Panc1 (cell line): Measurements from ENCODE around the gene PKLR. TPM values are rescaled to one million over a fixed set of nuclear protein-coding genes. Genes with fewer than 3 reads are reported as not detected.

Source experiments
- ATAC-seq: fragments of 200-7000 bp; cut with Tn5 transposase; 2 replicates; pipeline ENCODE4 v1.9.1; 2020; ENCODE audit warnings: mild to moderate bottlenecking, moderate library complexity
- BruUV-seq: library from RNA; stranded (reverse); fragments of 400-500 nt; replicated peaks from 2 replicates; lab custom pipeline; 2021; lab: Mats Ljungman, UMichigan
- CTCF ChIA-PET: fragments of 300-600 bp; sonication (Branson Sonifier 250); formaldehyde crosslinking; loops from one replicate; lab custom pipeline; 2022; ENCODE audit warnings: antibody characterized with exemption; lab: Charles Lee
- POLR2A ChIA-PET: fragments of 300-600 bp; sonication (Branson Sonifier 250); formaldehyde crosslinking; loops from one replicate; lab custom pipeline; 2022; ENCODE audit warnings: antibody characterized with exemption; lab: Charles Lee
- DNase-seq: peaks from one replicate; pipeline ENCODE4 v3.0.0-alpha.2; 2010; ENCODE audit warnings: low read depth, low spot score
- H3K27ac ChIP-seq: 2 replicates; pipeline ENCODE4 v1.5.1; 2011; ENCODE audit warnings: mild to moderate bottlenecking, low read length, inconsistent platforms
- H3K27me3 ChIP-seq: fragments of 200-500 bp; sonication (Bioruptor generic); 2 replicates; pipeline ENCODE4 v1.6.0; 2014; ENCODE audit warnings: low read length, inconsistent platforms; ENCODE audit not compliant: control insufficient read depth, insufficient read depth
- H3K36me3 ChIP-seq: fragments of 200-500 bp; sonication (Bioruptor generic); 2 replicates; pipeline ENCODE4 v1.5.1; 2014; ENCODE audit warnings: inconsistent platforms, mild to moderate bottlenecking, low read length, moderate library complexity; ENCODE audit not compliant: control insufficient read depth, insufficient read depth
- H3K4me1 ChIP-seq: 2 replicates; pipeline ENCODE4 v1.5.1; 2011; ENCODE audit warnings: inconsistent platforms, mild to moderate bottlenecking, low read length, moderate library complexity; ENCODE audit not compliant: control insufficient read depth, insufficient read depth
- H3K4me3 ChIP-seq, 2 experiments: 2 replicates each; pipeline ENCODE4 v1.5.1; 2011 to 2012; ENCODE audit warnings: low read depth in 2 of 2, low read length in 2 of 2, mild to moderate bottlenecking in 2 of 2, inconsistent platforms in 1 of 2, moderate library complexity in 1 of 2
- H3K9me3 ChIP-seq: fragments of 200-500 bp; sonication (Bioruptor generic); 2 replicates; pipeline ENCODE4 v1.5.1; 2014; ENCODE audit warnings: low read depth, mild to moderate bottlenecking, inconsistent platforms, low read length, moderate library complexity; ENCODE audit not compliant: control insufficient read depth, insufficient read depth
- CTCF ChIP-seq: fragments of 450-650 bp; IDR thresholded peaks from 2 replicates; pipeline ENCODE4 v1.5.1; 2017; ENCODE audit warnings: mild to moderate bottlenecking
- POLR2AphosphoS5 ChIP-seq: IDR thresholded peaks from 2 replicates; pipeline ENCODE4 v1.6.1; 2012; ENCODE audit warnings: mild to moderate bottlenecking, low read depth, low read length, moderate library complexity
- REST ChIP-seq, 2 experiments: IDR thresholded peaks; 2 replicates each; pipeline ENCODE4 v1.6.1; 2011 to 2012; ENCODE audit warnings: low read depth in 2 of 2, control low read depth in 1 of 2, low read length in 1 of 2, mild to moderate bottlenecking in 1 of 2, moderate library complexity in 1 of 2; ENCODE audit not compliant: insufficient read depth in 1 of 2
- SIN3A ChIP-seq: IDR thresholded peaks from 2 replicates; pipeline ENCODE4 v1.6.1; 2012; ENCODE audit warnings: low read depth, mild to moderate bottlenecking, low read length, moderate library complexity, borderline replicate concordance; ENCODE audit not compliant: insufficient read depth
- TCF7L2 ChIP-seq: IDR thresholded peaks from 2 replicates; pipeline ENCODE4 v1.6.1; 2011; ENCODE audit warnings: mild to moderate bottlenecking, low read depth, low read length, inconsistent platforms
- in situ Hi-C: cut with HindIII; loops from 2 replicates; pipeline ENCODE4 v1.10.0; 2016; ENCODE audit warnings: low sequenced_read_pairs, low pct_unique_long_range_greater_than_20kb
- intact Hi-C: fragments of 100-400 bp; cut with micrococcal nuclease; formaldehyde crosslinking; loops from one replicate; pipeline ENCODE4 v1.10.0; 2022; ENCODE audit not compliant: unreplicated experiment
- total RNA-seq: library from RNA; stranded (reverse); gene quantifications from one replicate; pipeline ENCODE4 v1.2.1, GENCODE V29; 2021; ENCODE audit not compliant: unreplicated experiment

PKLR gene
- total RNA-seq, 1 experiment from 2014 or later = 0.13 TPM

DNA sequence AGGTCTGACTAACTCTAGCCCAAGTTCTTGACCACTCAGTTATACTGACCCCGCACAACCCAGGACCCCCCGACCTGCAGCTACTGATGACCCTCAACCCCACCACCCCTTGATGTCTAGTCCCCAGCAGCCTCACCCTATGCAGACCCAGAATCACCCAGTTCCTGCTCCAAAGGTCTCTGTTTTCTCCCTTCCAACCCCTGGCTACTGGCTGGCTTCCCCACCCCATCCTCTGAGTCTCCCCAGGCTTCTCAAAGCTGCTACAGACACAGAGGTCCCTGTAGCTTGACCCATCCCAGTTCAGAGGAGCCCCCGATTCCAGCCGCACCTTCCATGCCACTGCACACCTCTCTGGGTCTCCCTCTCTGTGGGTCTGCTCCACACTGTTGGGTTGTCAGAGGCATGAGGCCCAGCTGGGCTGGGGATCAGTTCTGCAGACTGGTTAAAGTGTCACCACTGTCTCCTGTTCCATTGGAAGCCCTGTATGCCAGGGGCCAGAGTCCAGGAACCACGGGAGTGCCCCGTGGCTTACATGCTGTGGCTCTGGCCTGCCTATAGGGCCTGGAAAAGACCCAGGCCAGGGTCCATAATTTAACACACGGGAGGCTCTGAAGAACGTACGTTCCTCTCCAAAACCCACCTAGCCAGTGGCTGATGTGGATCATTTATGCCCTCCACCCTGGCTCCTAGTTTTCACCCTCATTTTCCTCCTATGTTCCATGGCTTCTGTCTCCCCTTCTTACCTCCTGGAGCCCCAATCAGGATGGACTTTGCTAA, 497 bp downstream of the PKLR start:
- Histone ChIP-seq H3K4me1 (no peaks in the 10 kb centered on the region), H3K27ac (no peak overlapping the region), H3K4me3 (no peak overlapping the region), H3K9me3 (no peaks in the 10 kb centered on the region), H3K36me3 (no peaks in the 10 kb centered on the region), H3K27me3 (no peaks in the 10 kb centered on the region)
- in situ Hi-C loops = no loop called here
- BruUV-seq = no TSS peak
- ChIA-PET POLR2A (interaction anchor here (1.1 kb wide), 1 partner anchor 27 kb away, joined by 4 read pairs; the partner anchor contains the start of gene CLK2), CTCF (interaction anchor here (1.0 kb wide), 1 partner anchor 50 kb away, joined by 3 read pairs; no protein-coding TSS in a partner anchor)
- TF ChIP-seq POLR2AphosphoS5 = no peak
- TF ChIP-seq REST (IDR thresholded peaks at IDR 0.05; ENCODE audit: insufficient read depth in 1 of 2, low read depth in 2 of 2, low read length in 1 of 2) = no peak
- TF ChIP-seq TCF7L2 = no peak
- no peak for TF ChIP-seq CTCF
- TF ChIP-seq SIN3A = no peak
- DNase-seq (no peak), ATAC-seq (peak; percentile 59; the same call in 1 of the 2 replicates)
- intact Hi-C loops = no loop called here

DNA sequence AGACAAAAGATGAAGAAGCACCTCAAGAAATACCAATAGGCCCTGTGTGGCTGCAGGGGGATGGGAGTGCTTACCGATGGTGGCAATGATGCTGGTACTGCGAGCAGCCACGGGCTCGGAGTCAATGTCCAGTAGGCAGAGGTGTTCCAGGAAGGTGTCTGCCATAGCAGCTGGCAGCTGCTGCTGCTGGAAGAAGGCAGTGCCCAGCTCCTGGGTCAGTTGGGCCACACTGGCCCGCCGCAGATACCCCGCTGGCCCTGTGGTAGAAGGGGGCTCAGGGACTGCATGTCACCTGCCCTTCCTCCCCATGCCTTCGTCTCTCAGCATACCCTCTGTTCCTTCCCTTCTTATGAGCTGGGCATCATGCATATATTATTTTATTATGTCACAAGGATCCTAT, 1.2 kb downstream of the PKLR start:
- ATAC-seq (no peak), DNase-seq (no peak)
- Histone ChIP-seq H3K27me3 (no peaks in the 10 kb centered on the region), H3K4me1 (no peaks in the 10 kb centered on the region), H3K4me3 (no peak overlapping the region), H3K9me3 (no peaks in the 10 kb centered on the region), H3K36me3 (no peaks in the 10 kb centered on the region), H3K27ac (no peak overlapping the region)
- in situ Hi-C loops = no loop called here
- TF ChIP-seq POLR2AphosphoS5 = no peak
- TF ChIP-seq SIN3A = no peak
- no peak for TF ChIP-seq CTCF
- no peak for TF ChIP-seq TCF7L2
- no peak for TF ChIP-seq REST (IDR thresholded peaks at IDR 0.05; ENCODE audit: insufficient read depth in 1 of 2, low read depth in 2 of 2, low read length in 1 of 2)
- POLR2A ChIA-PET = interaction anchor here (1.1 kb wide), 1 partner anchor 27 kb away, joined by 4 read pairs; the partner anchor contains the start of gene CLK2
- CTCF ChIA-PET = interaction anchor here (1.0 kb wide), 1 partner anchor 49 kb away, joined by 3 read pairs; no protein-coding TSS in a partner anchor
- intact Hi-C loops = no loop called here
- BruUV-seq = no TSS peak
